Neuronal stem cell (in vitro differentiated cells): ENCODE data around the gene ABCB4.

Source experiments
- DNase-seq: peaks from one replicate; pipeline ENCODE4 v3.0.0-alpha.2; 2013; ENCODE audit warnings: low spot score
- H2AFZ ChIP-seq: one replicate; pipeline ENCODE4 v1.6.1; 2013; ENCODE audit warnings: mild to moderate bottlenecking, low read length, inconsistent platforms
- H2AK5ac ChIP-seq: 2 replicates; pipeline ENCODE4 v1.6.1; 2013; ENCODE audit warnings: low read depth, mild to moderate bottlenecking, inconsistent platforms, low read length, moderate library complexity, mixed read lengths
- H2BK120ac ChIP-seq: 2 replicates; pipeline ENCODE4 v1.6.1; 2013; ENCODE audit warnings: low read depth, mild to moderate bottlenecking, inconsistent platforms, low read length, moderate library complexity, mixed read lengths
- H2BK12ac ChIP-seq: one replicate; pipeline ENCODE4 v1.6.1; 2013; ENCODE audit warnings: low read length, inconsistent platforms
- H2BK15ac ChIP-seq: 2 replicates; pipeline ENCODE4 v1.6.1; 2013; ENCODE audit warnings: mild to moderate bottlenecking, low read length, inconsistent platforms, mixed read lengths
- H2BK5ac ChIP-seq: one replicate; pipeline ENCODE4 v1.6.1; 2013; ENCODE audit warnings: inconsistent platforms, mild to moderate bottlenecking, low read length, moderate library complexity
- H3K14ac ChIP-seq: one replicate; pipeline ENCODE4 v1.6.1; 2013; ENCODE audit warnings: low read length, inconsistent platforms
- H3K18ac ChIP-seq: 2 replicates; pipeline ENCODE4 v1.6.1; 2013; ENCODE audit warnings: low read length, inconsistent platforms
- H3K23ac ChIP-seq: 2 replicates; pipeline ENCODE4 v1.6.1; 2013; ENCODE audit warnings: low read depth, mild to moderate bottlenecking, mixed read lengths, low read length, inconsistent platforms; ENCODE audit not compliant: poor library complexity
- H3K27ac ChIP-seq: replicated peaks from 3 replicates; pipeline ENCODE4 v1.5.1; 2013; ENCODE audit warnings: low read length, inconsistent platforms
- H3K27me3 ChIP-seq, 3 experiments: 2 replicates each; pipeline ENCODE4 v1.6.1; 2013; ENCODE audit warnings: low read length in 3 of 3, mild to moderate bottlenecking in 2 of 3, inconsistent platforms in 1 of 3, low read depth in 1 of 3, mixed read lengths in 1 of 3, moderate library complexity in 1 of 3; ENCODE audit not compliant: control insufficient read depth in 3 of 3, insufficient read depth in 3 of 3
- H3K36me3 ChIP-seq, 2 donors: replicated peaks in 1 of 2; 2 replicates each; pipeline ENCODE4 v1.6.1; 2013; ENCODE audit warnings: low read length in 2 of 2; ENCODE audit not compliant: control insufficient read depth in 2 of 2, insufficient read depth in 2 of 2
- H3K4ac ChIP-seq: 2 replicates; pipeline ENCODE4 v1.6.1; 2013; ENCODE audit warnings: inconsistent platforms, mild to moderate bottlenecking, low read length, moderate library complexity
- H3K4me1 ChIP-seq, 2 donors: 1 replicate in 1 of 2; 2 replicates in 1 of 2; pipeline ENCODE4 v1.6.1; 2013; ENCODE audit warnings: low read length in 2 of 2, low read depth in 1 of 2; ENCODE audit not compliant: control insufficient read depth in 2 of 2, insufficient read depth in 1 of 2
- H3K4me2 ChIP-seq: one replicate; pipeline ENCODE4 v1.6.1; 2013; ENCODE audit warnings: mild to moderate bottlenecking, low read length, inconsistent platforms; ENCODE audit not compliant: insufficient read depth, poor library complexity, severe bottlenecking
- H3K4me3 ChIP-seq, 2 donors: 2 replicates each; pipeline ENCODE4 v1.5.1; 2013; ENCODE audit warnings: low read length in 2 of 2, mild to moderate bottlenecking in 2 of 2, inconsistent platforms in 1 of 2, moderate library complexity in 1 of 2
- H3K79me1 ChIP-seq: one replicate; pipeline ENCODE4 v1.6.1; 2013; ENCODE audit warnings: low read depth, mild to moderate bottlenecking, inconsistent platforms, low read length, moderate library complexity
- H3K9ac ChIP-seq: one replicate; pipeline ENCODE4 v1.6.1; 2013; ENCODE audit warnings: mild to moderate bottlenecking, low read depth, low read length, inconsistent platforms; ENCODE audit not compliant: poor library complexity
- H3K9me3 ChIP-seq, 2 donors: replicated peaks in 1 of 2; 2 replicates each; pipeline versions ENCODE3 to v1.6.1; 2013; ENCODE audit warnings: low read length in 2 of 2, mild to moderate bottlenecking in 2 of 2, inconsistent platforms in 1 of 2, low read depth in 1 of 2, mixed read lengths in 1 of 2, moderate library complexity in 1 of 2; ENCODE audit not compliant: control insufficient read depth in 2 of 2, insufficient read depth in 1 of 2
- H4K8ac ChIP-seq: one replicate; pipeline ENCODE4 v1.6.1; 2013; ENCODE audit warnings: low read depth, mild to moderate bottlenecking, inconsistent platforms, low read length, moderate library complexity
- H4K91ac ChIP-seq: one replicate; pipeline ENCODE4 v1.6.1; 2013; ENCODE audit warnings: low read length, low read depth, mild to moderate bottlenecking, inconsistent platforms; ENCODE audit not compliant: poor library complexity
- whole genome bisulfite sequencing, 2 donors: extraction: QIAGEN DNeasy Blood & Tissue Kit; methylation state at CpG; one replicate each; pipeline ENCODE4 v1.1.7; 2013; ENCODE audit warnings: missing lambda C conversion rate in 2 of 2, mixed read lengths in 1 of 2; ENCODE audit not compliant: insufficient read length in 2 of 2, insufficient replicate concordance in 1 of 2; ENCODE audit errors: extremely low coverage in 2 of 2; 5-methylcytosine and 5-hydroxymethylcytosine counted together

Gene ABCB4

DNA sequence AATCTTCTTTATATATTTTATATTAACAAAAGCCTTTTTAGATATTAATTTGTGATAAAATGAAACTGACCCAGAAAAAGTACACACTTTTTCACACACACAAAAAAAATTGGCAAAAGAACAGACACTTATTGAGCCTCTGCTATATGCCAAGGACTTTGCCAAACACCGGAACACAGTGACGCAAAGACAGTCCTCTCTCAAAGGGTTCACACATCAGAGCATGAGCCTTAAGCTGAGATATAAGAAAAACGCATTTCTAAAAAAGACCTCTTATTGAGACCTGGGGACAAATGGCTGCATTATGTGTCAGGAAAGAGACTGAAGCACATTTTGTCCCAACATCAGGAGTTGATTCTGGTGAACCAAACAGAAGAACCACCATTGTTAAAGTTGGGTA, 24.0 kb upstream of the ABCB4 start:
- H2BK5ac ChIP-seq = no peak overlapping the region
- H4K91ac ChIP-seq = no peak overlapping the region
- no peaks in the 10 kb centered on the region for H3K4me1 ChIP-seq
- H2BK12ac ChIP-seq = no peak overlapping the region
- no peak overlapping the region for H3K4me3 ChIP-seq
- no peak for DNase-seq
- no peak overlapping the region for H3K18ac ChIP-seq
- no peaks in the 10 kb centered on the region for H3K27me3 ChIP-seq
- no peak overlapping the region for H3K4ac ChIP-seq
- H3K9me3 ChIP-seq = no peaks in the 10 kb centered on the region
- H3K4me2 ChIP-seq = no peak overlapping the region
- H2AFZ ChIP-seq = no peak overlapping the region
- H2BK120ac ChIP-seq = no peak overlapping the region
- no peak overlapping the region for H2BK15ac ChIP-seq
- H2AK5ac ChIP-seq = no peak overlapping the region
- H3K27ac ChIP-seq = no peak overlapping the region
- H3K79me1 ChIP-seq = no peaks in the 10 kb centered on the region
- H3K36me3 ChIP-seq = peaks cover 0 to 4% of the 10 kb centered on the region in 2 donors
- H3K23ac ChIP-seq = no peak overlapping the region
- H3K14ac ChIP-seq = no peak overlapping the region
- H3K9ac ChIP-seq = no peak overlapping the region
- WGBS, 2 donors = no CpG with 5 or more reads among the region's 3 CpGs
- no peak overlapping the region for H4K8ac ChIP-seq

GRCh38 chr7:87498893-87499292, 23.4 kb upstream of the ABCB4 start:
- H3K14ac ChIP-seq = no peak overlapping the region
- DNase-seq = no peak
- no peak overlapping the region for H2AK5ac ChIP-seq
- H2BK12ac ChIP-seq = no peak overlapping the region
- H3K18ac ChIP-seq = no peak overlapping the region
- no peaks in the 10 kb centered on the region for H3K27me3 ChIP-seq
- no peak overlapping the region for H2BK15ac ChIP-seq
- no peak overlapping the region for H2BK120ac ChIP-seq
- no peaks in the 10 kb centered on the region for H3K79me1 ChIP-seq
- H3K4me3 ChIP-seq = no peak overlapping the region
- no peak overlapping the region for H3K27ac ChIP-seq
- no peak overlapping the region for H3K23ac ChIP-seq
- no peak overlapping the region for H2BK5ac ChIP-seq
- H3K4me1 ChIP-seq = no peaks in the 10 kb centered on the region
- H2AFZ ChIP-seq = no peak overlapping the region
- H3K9me3 ChIP-seq = no peaks in the 10 kb centered on the region
- H3K4ac ChIP-seq = no peak overlapping the region
- H3K9ac ChIP-seq = no peak overlapping the region
- peaks cover 0 to 4% of the 10 kb centered on the region in 2 donors for H3K36me3 ChIP-seq
- no peak overlapping the region for H4K91ac ChIP-seq
- whole genome bisulfite sequencing, 2 donors = no CpG with 5 or more reads among the region's 1 CpG
- no peak overlapping the region for H4K8ac ChIP-seq
- no peak overlapping the region for H3K4me2 ChIP-seq

DNA sequence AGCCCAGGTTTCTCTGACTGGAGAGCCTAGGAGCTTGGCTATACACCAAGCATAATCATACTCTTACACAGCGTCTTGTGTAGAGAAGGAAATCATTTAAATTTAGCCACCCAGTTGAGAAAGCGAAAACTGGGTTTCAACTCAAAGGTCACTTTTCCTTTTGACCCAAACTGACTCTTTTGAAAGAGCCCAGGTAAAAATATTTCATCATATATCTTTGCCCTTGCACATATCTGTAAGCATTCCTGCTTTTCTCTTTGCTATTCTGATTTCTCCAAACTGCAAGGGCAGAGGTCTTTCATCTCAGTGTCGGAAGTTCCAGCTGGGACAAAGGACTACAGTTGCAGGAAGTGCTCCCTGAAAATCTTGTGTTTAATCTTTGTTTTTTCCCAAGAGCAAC, 22.0 kb upstream of the ABCB4 start:
- no peak overlapping the region for H2BK5ac ChIP-seq
- no CpG with 5 or more reads among the region's 3 CpGs for WGBS, 2 donors
- H2BK12ac ChIP-seq = no peak overlapping the region
- DNase-seq = no peak
- no peak overlapping the region for H2BK120ac ChIP-seq
- no peak overlapping the region for H3K4me2 ChIP-seq
- H3K9me3 ChIP-seq = no peaks in the 10 kb centered on the region
- H3K4ac ChIP-seq = no peak overlapping the region
- H3K18ac ChIP-seq = no peak overlapping the region
- no peaks in the 10 kb centered on the region for H3K27me3 ChIP-seq
- no peak overlapping the region for H2BK15ac ChIP-seq
- H3K23ac ChIP-seq = no peak overlapping the region
- no peak overlapping the region for H2AK5ac ChIP-seq
- no peak overlapping the region for H2AFZ ChIP-seq
- no peaks in the 10 kb centered on the region for H3K4me1 ChIP-seq
- no peak overlapping the region for H3K27ac ChIP-seq
- H3K4me3 ChIP-seq = no peak overlapping the region
- no peaks in the 10 kb centered on the region for H3K36me3 ChIP-seq
- no peak overlapping the region for H3K14ac ChIP-seq
- H3K9ac ChIP-seq = no peak overlapping the region
- no peak overlapping the region for H4K91ac ChIP-seq
- no peaks in the 10 kb centered on the region for H3K79me1 ChIP-seq
- H4K8ac ChIP-seq = no peak overlapping the region

DNA sequence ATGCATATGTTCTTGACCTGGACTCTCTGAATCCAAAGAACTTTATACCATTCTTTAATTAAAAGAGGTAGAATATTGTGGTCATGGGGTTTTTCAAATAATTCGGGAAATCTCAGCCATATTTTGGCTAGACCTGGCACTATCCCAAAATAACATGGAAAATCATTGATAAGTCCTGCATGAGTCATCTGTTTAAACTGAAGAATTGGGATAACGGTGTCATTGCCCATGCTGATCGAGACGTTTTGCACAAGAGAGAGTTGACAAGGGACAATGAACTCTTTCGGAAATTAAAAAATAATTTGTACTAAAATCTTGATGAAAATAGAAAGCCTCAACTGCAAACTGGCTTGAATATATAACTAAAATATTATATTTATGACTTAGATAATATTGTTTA, 19.9 kb upstream of the ABCB4 start:
- Histone ChIP-seq H2BK15ac (no peak overlapping the region), H3K4me1 (no peaks in the 10 kb centered on the region), H3K9ac (no peak overlapping the region), H3K18ac (no peak overlapping the region), H3K14ac (no peak overlapping the region), H3K27me3 (no peaks in the 10 kb centered on the region), H3K4me3 (no peak overlapping the region), H4K8ac (no peak overlapping the region), H2BK120ac (no peak overlapping the region), H2AK5ac (no peak overlapping the region), H2BK12ac (no peak overlapping the region), H4K91ac (no peak overlapping the region), H3K23ac (no peak overlapping the region), H3K27ac (no peak overlapping the region), H3K79me1 (no peaks in the 10 kb centered on the region), H3K4ac (no peak overlapping the region), H3K9me3 (peaks cover 0 to 3% of the 10 kb centered on the region in 2 donors), H3K4me2 (no peak overlapping the region), H3K36me3 (no peaks in the 10 kb centered on the region), H2AFZ (no peak overlapping the region), H2BK5ac (no peak overlapping the region)
- no peak for DNase-seq
- WGBS, 2 donors = no CpG with 5 or more reads among the region's 5 CpGs
